Thoracic aorta (tissue), 2 donors: ENCODE data around the gene PPP3R1. TPM values are rescaled to one million over a fixed set of nuclear protein-coding genes. Genes with fewer than 3 reads are reported as not detected.

Source experiments
- ATAC-seq: fragments of 150-250 bp; one replicate; pipeline ENCODE4 v1.8.0; 2017; ENCODE audit warnings: low read depth; ENCODE audit not compliant: insufficient number of reproducible peaks, low FRiP score
- DNase-seq: peaks from one replicate; pipeline ENCODE4 v3.0.0-alpha.2; 2020; ENCODE audit warnings: low spot score
- H3K27ac ChIP-seq, 2 donors: fragments of 200-600 bp; sonication (generic); 1 replicate in 1 of 2; 2 replicates in 1 of 2; pipeline ENCODE4 v1.5.1; 2016; ENCODE audit warnings: mild to moderate bottlenecking in 2 of 2, moderate library complexity in 2 of 2
- H3K27me3 ChIP-seq: fragments of 200-600 bp; sonication (generic); replicated peaks from 2 replicates; pipeline ENCODE4 v1.6.0; 2016; ENCODE audit warnings: mild to moderate bottlenecking; ENCODE audit not compliant: insufficient read depth
- H3K36me3 ChIP-seq: fragments of 200-600 bp; sonication (generic); one replicate; pipeline ENCODE4 v1.5.1; 2016
- H3K4me1 ChIP-seq, 2 donors: fragments of 200-600 bp; sonication (generic); 1 replicate in 1 of 2; 2 replicates in 1 of 2; pipeline versions ENCODE4 v1.5.1 to v1.6.0; 2016; ENCODE audit warnings: low read depth in 2 of 2, mild to moderate bottlenecking in 1 of 2; ENCODE audit not compliant: control insufficient read depth in 1 of 2
- H3K4me3 ChIP-seq: fragments of 200-600 bp; sonication (generic); 2 replicates; pipeline ENCODE4 v1.5.1; 2016; ENCODE audit warnings: mild to moderate bottlenecking
- H3K9me3 ChIP-seq: fragments of 200-600 bp; sonication (generic); 2 replicates; pipeline ENCODE4 v1.5.1; 2016
- CTCF ChIP-seq: fragments of 200-600 bp; sonication (generic); IDR thresholded peaks from one replicate; pipeline ENCODE4 v1.5.1; 2019; ENCODE audit warnings: antibody characterized with exemption
- total RNA-seq, 2 donors: library from RNA; depleted of rRNA; stranded (reverse); fragments of >200 nt; gene quantifications; one replicate each; pipeline versions ENCODE4 v1.1.0 to v1.2.3, GENCODE V29; 2016

Gene PPP3R1
- total RNA-seq, 2 donors from 2014 or later, result 27.1 to 39.3 TPM

GRCh38 chr2:68203587-68203986 lies 48.7 kb downstream of the PPP3R1 start:
- H3K27me3 ChIP-seq, result no peaks in the 10 kb centered on the region
- DNase-seq, result no peak
- no peak overlapping the region for H3K4me3 ChIP-seq
- no peak for TF ChIP-seq CTCF
- ATAC-seq, result no peak
- no peaks in the 10 kb centered on the region for H3K36me3 ChIP-seq
- H3K9me3 ChIP-seq, result no peaks in the 10 kb centered on the region
- H3K27ac ChIP-seq, result no peak overlapping the region
- H3K4me1 ChIP-seq, result peaks cover 20 to 26% of the 10 kb centered on the region in 2 donors

GRCh38 chr2:68200157-68200787 lies 52.1 kb downstream of the PPP3R1 start:
- H3K27ac ChIP-seq, result no peak overlapping the region
- TF ChIP-seq CTCF, result no peak
- ATAC-seq (no peak), DNase-seq (no peak)
- peaks cover 17 to 30% of the 10 kb centered on the region in 2 donors for H3K4me1 ChIP-seq
- no peaks in the 10 kb centered on the region for H3K27me3 ChIP-seq
- no peaks in the 10 kb centered on the region for H3K9me3 ChIP-seq
- H3K36me3 ChIP-seq, result no peaks in the 10 kb centered on the region
- no peak overlapping the region for H3K4me3 ChIP-seq

GRCh38 chr2:68196120-68196716 lies 56.1 kb downstream of the PPP3R1 start:
- ATAC-seq (no peak), DNase-seq (no peak)
- peak; percentile 76 for TF ChIP-seq CTCF
- Histone ChIP-seq H3K9me3 (no peaks in the 10 kb centered on the region), H3K27ac (no peak overlapping the region), H3K36me3 (no peaks in the 10 kb centered on the region), H3K27me3 (no peaks in the 10 kb centered on the region), H3K4me3 (no peak overlapping the region), H3K4me1 (peaks cover 37 to 43% of the 10 kb centered on the region in 2 donors)

- Histone ChIP-seq H3K27me3 (no peaks in the 10 kb centered on the region), H3K27ac (no peak overlapping the region), H3K4me1 (peaks cover 37 to 39% of the 10 kb centered on the region in 2 donors), H3K4me3 (no peak overlapping the region), H3K9me3 (no peaks in the 10 kb centered on the region), H3K36me3 (no peaks in the 10 kb centered on the region)
- no peak for TF ChIP-seq CTCF
- ATAC-seq (no peak), DNase-seq (no peak)
Observed at GRCh38 chr2:68195096-68195495, 57.2 kb downstream of the PPP3R1 start.

- DNase-seq (no peak), ATAC-seq (no peak)
- H3K27me3 ChIP-seq, result no peaks in the 10 kb centered on the region
- no peaks in the 10 kb centered on the region for H3K36me3 ChIP-seq
- no peak for TF ChIP-seq CTCF
- no peaks in the 10 kb centered on the region for H3K9me3 ChIP-seq
- H3K4me3 ChIP-seq, result no peak overlapping the region
- H3K27ac ChIP-seq, result no peak overlapping the region
- H3K4me1 ChIP-seq, result peaks cover 36 to 37% of the 10 kb centered on the region in 2 donors
Observed at GRCh38 chr2:68193787-68194372, 58.5 kb downstream of the PPP3R1 start.
